ENCODE results near the gene SEC23A. TPM values are rescaled to one million over a fixed set of nuclear protein-coding genes. Genes with fewer than 3 reads are reported as not detected.

The SEC23A gene
- total and polyA plus RNA-seq, 2 of the 13 experiments (the other 11 are each of a cell fraction or from before 2014, with no cell fraction given): 403 to 887 TPM

- TF ChIP-seq HNRNPL (IDR thresholded peaks at IDR 0.05; ENCODE audit: low read depth, low read length): no peak
- no peak for TF ChIP-seq MBNL3 (CRISPR knock-in tag; conservative IDR thresholded peaks at IDR 0.05)
- no peak for TF ChIP-seq HMG20B (CRISPR knock-in tag; conservative IDR thresholded peaks at IDR 0.05)
- no peak for TF ChIP-seq FOXA1 (IDR thresholded peaks at IDR 0.05)
- TF ChIP-seq FOXA1 (CRISPR knock-in tag; IDR thresholded peaks at IDR 0.05): no peak
- no peak for TF ChIP-seq GPN1 (CRISPR knock-in tag; IDR thresholded peaks at IDR 0.05; ENCODE audit: borderline replicate concordance)
- TF ChIP-seq ZNF224 (CRISPR knock-in tag; IDR thresholded peaks at IDR 0.05): no peak
- no peak for TF ChIP-seq MAF1 (CRISPR knock-in tag; IDR thresholded peaks at IDR 0.05; ENCODE audit: borderline replicate concordance)
- no peak for TF ChIP-seq TOE1 (CRISPR knock-in tag; IDR thresholded peaks at IDR 0.05)
- TF ChIP-seq ELK4 (CRISPR knock-in tag; IDR thresholded peaks at IDR 0.05; ENCODE audit: borderline replicate concordance): no peak
- no peak for TF ChIP-seq ZNF382 (CRISPR knock-in tag; IDR thresholded peaks at IDR 0.05; ENCODE audit: borderline replicate concordance)
- no peak for TF ChIP-seq MLXIP (CRISPR knock-in tag; IDR thresholded peaks at IDR 0.05; ENCODE audit: borderline replicate concordance)
- no peak for TF ChIP-seq FUBP1 (CRISPR knock-in tag; IDR thresholded peaks at IDR 0.05; ENCODE audit: borderline replicate concordance)
- no peak for TF ChIP-seq HOXD1 (CRISPR knock-in tag; IDR thresholded peaks at IDR 0.05)
- no peak for TF ChIP-seq RFX5 (IDR thresholded peaks at IDR 0.05; ENCODE audit: low read depth, low read length)
- no peak for TF ChIP-seq ELF1 (CRISPR knock-in tag; IDR thresholded peaks at IDR 0.05)
- TF ChIP-seq SMC3 (IDR thresholded peaks at IDR 0.05; ENCODE audit: low read length): no peak
- TF ChIP-seq GATAD2A (CRISPR knock-in tag; IDR thresholded peaks at IDR 0.05): no peak
- no peak for TF ChIP-seq JUND (CRISPR knock-in tag; IDR thresholded peaks at IDR 0.05)
Measured at GRCh38 chr14:39030209-39030608, 72.8 kb downstream of the SEC23A start (continued).
